ENCODE results near the gene RIPOR1. TPM values are rescaled to one million over a fixed set of nuclear protein-coding genes. Genes with fewer than 3 reads are reported as not detected.
"Not testable (repeated sequence)": the region's sequence is repeated elsewhere in the genome, so short reads cannot be mapped to it uniquely, and the experiment has no call there.

Gene RIPOR1
- polyA plus RNA-seq, 1 donor (not counting 4 experiments of a cell fraction or from before 2014, with no cell fraction given) = 5.3 TPM

- H3K9me3 ChIP-seq (ENCODE audit: control insufficient read depth, low read depth, low read length) = no peaks in the 10 kb centered on the region
- H2AFZ ChIP-seq (ENCODE audit: control insufficient read depth, low read length) = no peak overlapping the region
- H3K4me1 ChIP-seq (ENCODE audit: control insufficient read depth, extremely low read depth, insufficient read depth, low read length) = peaks cover 17% of the 10 kb centered on the region
- H3K9me1 ChIP-seq (ENCODE audit: control insufficient read depth, extremely low read depth, insufficient read depth, low read length) = no peaks in the 10 kb centered on the region
- no peaks in the 10 kb centered on the region for H4K20me1 ChIP-seq (ENCODE audit: control insufficient read depth, extremely low read depth, insufficient read depth, low read length)
- no peak overlapping the region for H3K9ac ChIP-seq (ENCODE audit: control insufficient read depth, extremely low read depth, insufficient read depth, low read length)
- H3K36me3 ChIP-seq (ENCODE audit: control insufficient read depth in 2 of 2, extremely low read depth in 1 of 2, insufficient read depth in 2 of 2, low read length in 2 of 2) = no peaks in the 10 kb centered on the region
- no peak overlapping the region for H3K27ac ChIP-seq (ENCODE audit: control insufficient read depth, insufficient read depth, low read length)
- no peaks in the 10 kb centered on the region for H3K27me3 ChIP-seq (ENCODE audit: control insufficient read depth, extremely low read depth, insufficient read depth, low read length)
- no peak for DNase-seq (ENCODE audit: low read depth, low spot score)
- no peak for TF ChIP-seq EZH2 (IDR thresholded peaks at IDR 0.05; ENCODE audit: low read length)
- no peak for TF ChIP-seq CTCF (optimal IDR thresholded peaks at IDR 0.05 in 1 of 3, IDR thresholded peaks at IDR 0.05 in 1 of 3, conservative IDR thresholded peaks at IDR 0.05 in 1 of 3; ENCODE audit: extremely low read depth in 1 of 3, insufficient read depth in 2 of 3, low read length in 3 of 3)
- H3K79me2 ChIP-seq (ENCODE audit: control insufficient read depth, insufficient read depth, low read length) = peaks cover 20% of the 10 kb centered on the region
- dilution Hi-C loops (cut with MboI; ENCODE audit: extremely low pct_ligation_motif_present, low sequenced_read_pairs) = no loop called here
- H3K4me2 ChIP-seq (ENCODE audit: control insufficient read depth, extremely low read depth, insufficient read depth, low read depth, low read length) = no peak overlapping the region
- no peak overlapping the region for H3K4me3 ChIP-seq (ENCODE audit: control insufficient read depth in 2 of 3, extremely low read depth in 1 of 3, insufficient read depth in 2 of 3, low read depth in 1 of 3, low read length in 3 of 3)
- no peak for FAIRE-seq
Measured at GRCh38 chr16:67483731-67484525, 44.7 kb upstream of the RIPOR1 start.

GRCh38 chr16:67486805-67487204 lies 41.8 kb upstream of the RIPOR1 start:
- dilution Hi-C loops (cut with MboI; ENCODE audit: extremely low pct_ligation_motif_present, low sequenced_read_pairs) = no loop called here
- Histone ChIP-seq H3K27me3 (ENCODE audit: control insufficient read depth, extremely low read depth, insufficient read depth, low read length) (no peaks in the 10 kb centered on the region), H3K9ac (ENCODE audit: control insufficient read depth, extremely low read depth, insufficient read depth, low read length) (no peak overlapping the region), H3K4me3 (ENCODE audit: control insufficient read depth in 2 of 3, extremely low read depth in 1 of 3, insufficient read depth in 2 of 3, low read depth in 1 of 3, low read length in 3 of 3) (no peak overlapping the region), H3K9me3 (ENCODE audit: control insufficient read depth, low read depth, low read length) (no peaks in the 10 kb centered on the region), H2AFZ (ENCODE audit: control insufficient read depth, low read length) (no peak overlapping the region), H3K4me1 (ENCODE audit: control insufficient read depth, extremely low read depth, insufficient read depth, low read length) (peaks cover 6% of the 10 kb centered on the region), H3K9me1 (ENCODE audit: control insufficient read depth, extremely low read depth, insufficient read depth, low read length) (no peaks in the 10 kb centered on the region), H4K20me1 (ENCODE audit: control insufficient read depth, extremely low read depth, insufficient read depth, low read length) (no peaks in the 10 kb centered on the region), H3K36me3 (ENCODE audit: control insufficient read depth in 2 of 2, extremely low read depth in 1 of 2, insufficient read depth in 2 of 2, low read length in 2 of 2) (no peaks in the 10 kb centered on the region), H3K4me2 (ENCODE audit: control insufficient read depth, extremely low read depth, insufficient read depth, low read depth, low read length) (no peak overlapping the region), H3K79me2 (ENCODE audit: control insufficient read depth, insufficient read depth, low read length) (peaks cover 2% of the 10 kb centered on the region), H3K27ac (ENCODE audit: control insufficient read depth, insufficient read depth, low read length) (no peak overlapping the region)
- TF ChIP-seq EZH2 (IDR thresholded peaks at IDR 0.05; ENCODE audit: low read length) = no peak
- no peak for TF ChIP-seq CTCF (optimal IDR thresholded peaks at IDR 0.05 in 1 of 3, IDR thresholded peaks at IDR 0.05 in 1 of 3, conservative IDR thresholded peaks at IDR 0.05 in 1 of 3; ENCODE audit: extremely low read depth in 1 of 3, insufficient read depth in 2 of 3, low read length in 3 of 3)
- DNase-seq (ENCODE audit: low read depth, low spot score) = no peak
- FAIRE-seq = no peak

GRCh38 chr16:67487561-67487960 lies 41.1 kb upstream of the RIPOR1 start:
- H3K9me1 ChIP-seq (ENCODE audit: control insufficient read depth, extremely low read depth, insufficient read depth, low read length); H4K20me1 ChIP-seq (ENCODE audit: control insufficient read depth, extremely low read depth, insufficient read depth, low read length); FAIRE-seq; H3K36me3 ChIP-seq (ENCODE audit: control insufficient read depth in 2 of 2, extremely low read depth in 1 of 2, insufficient read depth in 2 of 2, low read length in 2 of 2); H3K4me1 ChIP-seq (ENCODE audit: control insufficient read depth, extremely low read depth, insufficient read depth, low read length); H3K27ac ChIP-seq (ENCODE audit: control insufficient read depth, insufficient read depth, low read length); DNase-seq (ENCODE audit: low read depth, low spot score); H3K9me3 ChIP-seq (ENCODE audit: control insufficient read depth, low read depth, low read length); H2AFZ ChIP-seq (ENCODE audit: control insufficient read depth, low read length); H3K9ac ChIP-seq (ENCODE audit: control insufficient read depth, extremely low read depth, insufficient read depth, low read length); H3K79me2 ChIP-seq (ENCODE audit: control insufficient read depth, insufficient read depth, low read length); dilution Hi-C loops (cut with MboI; ENCODE audit: extremely low pct_ligation_motif_present, low sequenced_read_pairs); H3K4me2 ChIP-seq (ENCODE audit: control insufficient read depth, extremely low read depth, insufficient read depth, low read depth, low read length); H3K27me3 ChIP-seq (ENCODE audit: control insufficient read depth, extremely low read depth, insufficient read depth, low read length); H3K4me3 ChIP-seq (ENCODE audit: control insufficient read depth in 2 of 3, extremely low read depth in 1 of 3, insufficient read depth in 2 of 3, low read depth in 1 of 3, low read length in 3 of 3): not testable (repeated sequence)
